Esophagus muscularis mucosa (tissue), 4 donors: ENCODE results near the gene KIF16B. TPM values are rescaled to one million over a fixed set of nuclear protein-coding genes. Genes with fewer than 3 reads are reported as not detected.

Source experiments
- DNase-seq: peaks from one replicate; pipeline ENCODE4 v3.0.0-alpha.2; 2017; ENCODE audit errors: extremely low spot score
- H3K27ac ChIP-seq, 4 donors: fragments of 200-600 bp; sonication (generic); replicated peaks in 1 of 4; 1 replicate in 3 of 4; 2 replicates in 1 of 4; pipeline ENCODE4 v1.5.1; 2016 to 2019; ENCODE audit warnings: mild to moderate bottlenecking in 1 of 4
- H3K27me3 ChIP-seq, 4 donors: fragments of 200-600 bp; sonication (generic); one replicate each; pipeline versions ENCODE4 v1.5.1 to v1.6.0; 2016 to 2019
- H3K36me3 ChIP-seq, 4 donors: fragments of 200-600 bp; sonication (generic); one replicate each; pipeline ENCODE4 v1.5.1; 2016 to 2019
- H3K4me1 ChIP-seq, 4 donors: fragments of 200-600 bp; sonication (generic); one replicate each; pipeline ENCODE4 v1.5.1; 2016 to 2019
- H3K4me3 ChIP-seq, 4 donors: fragments of 200-600 bp; sonication (generic); 1 replicate in 2 of 4; 2 replicates in 2 of 4; pipeline ENCODE4 v1.5.1; 2016 to 2019; ENCODE audit warnings: mild to moderate bottlenecking in 4 of 4, moderate library complexity in 1 of 4
- H3K9me3 ChIP-seq, 4 donors: fragments of 200-600 bp; sonication (generic); 1 replicate in 3 of 4; 2 replicates in 1 of 4; pipeline ENCODE4 v1.5.1; 2016 to 2019
- CTCF ChIP-seq, 3 experiments: fragments of 200-600 bp in 2 of 3; fragments of 450-650 bp in 1 of 3; sonication (generic) in 2 of 3; IDR thresholded peaks; one replicate each; pipeline ENCODE4 v1.5.1; 2017 to 2019; ENCODE audit warnings: antibody characterized with exemption in 3 of 3, mild to moderate bottlenecking in 2 of 3, moderate library complexity in 1 of 3
- EP300 ChIP-seq: sonication (generic); formaldehyde crosslinking; IDR thresholded peaks from one replicate; pipeline ENCODE4 v1.6.1; 2017; ENCODE audit warnings: antibody characterized with exemption
- POLR2A ChIP-seq: fragments of 450-650 bp; IDR thresholded peaks from one replicate; pipeline ENCODE4 v1.6.1; 2017; ENCODE audit warnings: antibody characterized with exemption, moderate library complexity, mild to moderate bottlenecking, low read depth
- POLR2AphosphoS5 ChIP-seq, 2 donors: sonication (generic); formaldehyde crosslinking; IDR thresholded peaks; one replicate each; pipeline ENCODE4 v1.6.1; 2017; ENCODE audit warnings: antibody characterized with exemption in 2 of 2
- WGBS: methylation state at CpG from one replicate; pipeline ENCODE4 v1.1.5; 2018; 5-methylcytosine and 5-hydroxymethylcytosine counted together
- intact Hi-C: fragments of 100-400 bp; cut with DNase I; formaldehyde crosslinking; loops from one replicate; pipeline ENCODE4 v1.15.1; 2023
- total RNA-seq, 4 donors: library from RNA; depleted of rRNA; stranded (reverse); fragments of >200 nt; gene quantifications; one replicate each; pipeline versions ENCODE4 v1.1.0 to v1.2.1, GENCODE V29; 2016

Gene KIF16B
- total RNA-seq, 4 donors from 2014 or later = 15.4 to 21.1 (median 19.3) TPM

DNA sequence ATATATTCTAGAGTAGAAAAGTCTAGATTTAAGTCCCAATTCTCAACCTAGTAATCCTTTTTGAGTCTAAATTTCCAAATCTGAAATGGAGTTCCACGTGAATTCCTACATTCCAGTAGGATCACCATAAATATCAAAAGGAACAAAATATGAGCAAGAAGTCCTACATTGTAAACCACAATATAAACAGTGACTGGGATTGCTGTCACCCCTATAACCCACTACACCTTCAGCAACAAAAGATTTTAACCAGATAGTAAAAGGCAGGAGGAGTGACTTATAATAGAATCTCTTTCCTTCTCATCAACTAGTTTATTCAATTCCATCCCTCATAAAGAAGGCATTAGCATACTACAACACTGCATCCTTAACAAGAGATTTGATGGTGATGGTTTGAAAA, 210.6 kb downstream of the KIF16B start:
- DNase-seq = no peak
- intact Hi-C loops = no loop called here
- Histone ChIP-seq H3K27ac (no peak overlapping the region), H3K36me3 (peaks cover 0 to 17% (median 7%) of the 10 kb centered on the region in 4 donors), H3K4me3 (no peak overlapping the region), H3K27me3 (no peaks in the 10 kb centered on the region), H3K9me3 (no peaks in the 10 kb centered on the region), H3K4me1 (peaks cover 0 to 7% (median 2%) of the 10 kb centered on the region in 4 donors)
- TF ChIP-seq CTCF (IDR thresholded peaks at IDR 0.05) (no peak), POLR2AphosphoS5 (IDR thresholded peaks at IDR 0.05) (no peak), POLR2A (no peak), EP300 (no peak)
- WGBS = 100% methylated on average over 1 of the region's 1 CpG

GRCh38 chr20:16360668-16361067, 212.6 kb downstream of the KIF16B start:
- Histone ChIP-seq H3K36me3 (peaks cover 0 to 10% (median 5%) of the 10 kb centered on the region in 4 donors), H3K9me3 (no peaks in the 10 kb centered on the region), H3K4me1 (peaks cover 0 to 7% (median 2%) of the 10 kb centered on the region in 4 donors), H3K27ac (no peak overlapping the region), H3K27me3 (no peaks in the 10 kb centered on the region), H3K4me3 (no peak overlapping the region)
- TF ChIP-seq POLR2AphosphoS5 (IDR thresholded peaks at IDR 0.05) (no peak), POLR2A (no peak), CTCF (IDR thresholded peaks at IDR 0.05) (no peak), EP300 (no peak)
- no peak for DNase-seq
- WGBS = 81% methylated on average over 5 of the region's 5 CpGs
- intact Hi-C loops = no loop called here

DNA sequence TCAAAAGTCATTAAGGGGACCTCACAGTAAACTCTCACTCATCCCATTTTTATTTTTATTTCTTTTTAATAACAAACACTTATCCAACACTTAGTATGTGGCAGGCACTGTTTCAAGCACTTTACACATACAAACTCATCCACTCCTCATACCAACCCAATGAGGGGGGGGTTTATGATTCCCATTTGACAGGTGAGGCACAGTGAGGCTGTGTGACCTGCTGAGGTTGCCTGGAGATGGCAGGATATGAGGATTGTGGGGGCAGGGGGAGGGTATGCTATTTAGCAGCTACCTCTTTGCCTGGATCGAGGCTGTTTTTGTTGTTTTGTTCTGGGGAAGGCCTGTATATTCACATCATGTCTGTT, 219.8 kb downstream of the KIF16B start:
- H3K9me3 ChIP-seq = no peaks in the 10 kb centered on the region
- no peaks in the 10 kb centered on the region for H3K27me3 ChIP-seq
- intact Hi-C loops = no loop called here
- peaks cover 0 to 16% (median 6%) of the 10 kb centered on the region in 4 donors for H3K36me3 ChIP-seq
- DNase-seq = no peak
- no peak overlapping the region for H3K4me3 ChIP-seq
- H3K4me1 ChIP-seq = no peaks in the 10 kb centered on the region
- H3K27ac ChIP-seq = no peak overlapping the region
- TF ChIP-seq EP300 (no peak), POLR2AphosphoS5 (IDR thresholded peaks at IDR 0.05) (no peak), POLR2A (no peak), CTCF (IDR thresholded peaks at IDR 0.05) (no peak)
- 93% methylated on average over 1 of the region's 1 CpG for WGBS

GRCh38 chr20:16352751-16353416, 220.4 kb downstream of the KIF16B start:
- no peak for TF ChIP-seq EP300
- TF ChIP-seq CTCF (IDR thresholded peaks at IDR 0.05) = no peak
- no peak for TF ChIP-seq POLR2AphosphoS5 (IDR thresholded peaks at IDR 0.05)
- no peak for TF ChIP-seq POLR2A
- Histone ChIP-seq H3K36me3 (peaks cover 0 to 19% (median 6%) of the 10 kb centered on the region in 4 donors), H3K27me3 (no peaks in the 10 kb centered on the region), H3K27ac (no peak overlapping the region), H3K4me3 (no peak overlapping the region), H3K9me3 (no peaks in the 10 kb centered on the region), H3K4me1 (no peaks in the 10 kb centered on the region)
- DNase-seq = no peak
- WGBS = 94% methylated on average over 5 of the region's 5 CpGs
- intact Hi-C loops = no loop called here

DNA sequence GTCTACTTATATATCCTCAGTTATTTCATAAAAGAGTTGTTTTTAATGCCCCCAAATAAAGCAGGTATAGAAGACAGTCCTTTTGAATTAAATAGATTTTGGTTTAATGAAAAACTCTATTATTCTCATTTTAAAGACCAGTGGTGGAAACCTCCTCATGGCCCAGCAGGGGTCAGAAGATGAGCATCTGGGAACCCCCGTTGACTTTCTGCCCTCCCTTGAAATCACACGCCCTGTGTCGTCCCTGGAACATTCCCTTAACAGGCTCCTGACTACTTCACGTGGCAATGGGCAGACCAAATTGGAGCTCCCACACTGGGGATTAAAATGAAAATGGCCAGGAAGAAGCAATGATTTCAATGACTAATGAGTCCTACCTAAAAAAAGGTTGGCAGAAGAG, 220.9 kb downstream of the KIF16B start:
- Histone ChIP-seq H3K27me3 (no peaks in the 10 kb centered on the region), H3K36me3 (peaks cover 0 to 19% (median 6%) of the 10 kb centered on the region in 4 donors), H3K27ac (no peak overlapping the region), H3K9me3 (no peaks in the 10 kb centered on the region), H3K4me3 (no peak overlapping the region), H3K4me1 (no peaks in the 10 kb centered on the region)
- DNase-seq = no peak
- TF ChIP-seq POLR2AphosphoS5 (IDR thresholded peaks at IDR 0.05) (no peak), POLR2A (no peak), EP300 (no peak), CTCF (IDR thresholded peaks at IDR 0.05) (no peak)
- intact Hi-C loops = no loop called here
- WGBS = 85% methylated on average over 4 of the region's 4 CpGs
